HepG2 (cell line): Measurements from ENCODE around the gene CFAP300. TPM values are rescaled to one million over a fixed set of nuclear protein-coding genes. Genes with fewer than 3 reads are reported as not detected.
A peak's percentile ranks its signal among the peaks of the same experiment; 100 is the strongest.

Experiments used
- ADNP ChIP-seq: sonication (generic); formaldehyde crosslinking; IDR thresholded peaks from 2 replicates; pipeline ENCODE4 v1.4.0; 2020; ENCODE audit warnings: missing genetic modification reagents
- AKAP8 ChIP-seq: sonication (generic); formaldehyde crosslinking; IDR thresholded peaks from 2 replicates; pipeline ENCODE4 v1.5.1; 2020; ENCODE audit warnings: mild to moderate bottlenecking, missing genetic modification reagents
- ETV5 ChIP-seq: IDR thresholded peaks from 2 replicates; pipeline ENCODE4 v1.6.1; 2018; ENCODE audit warnings: missing biosample characterization, missing genetic modification reagents, inconsistent platforms, borderline replicate concordance
- ETV6 ChIP-seq: sonication (generic); formaldehyde crosslinking; conservative IDR thresholded peaks from 2 replicates; pipeline ENCODE4 v1.4.0; 2020; ENCODE audit warnings: missing genetic modification reagents
- FOXA1 ChIP-seq, 2 experiments: fragments of 450-650 bp in 1 of 2; sonication (generic) in 1 of 2; formaldehyde crosslinking in 1 of 2; IDR thresholded peaks; 2 replicates each; pipeline versions ENCODE4 v1.4.0 to v1.6.1; 2016 to 2020; ENCODE audit warnings: missing genetic modification reagents in 1 of 2
- FOXK1 ChIP-seq: sonication (generic); formaldehyde crosslinking; IDR thresholded peaks from 2 replicates; pipeline ENCODE4 v1.4.0; 2020; ENCODE audit warnings: low read depth, missing genetic modification reagents, borderline replicate concordance
- FOXP1 ChIP-seq, 2 experiments: fragments of 450-650 bp in 1 of 2; IDR thresholded peaks; 2 replicates each; pipeline ENCODE4 v1.6.1; 2017 to 2018; ENCODE audit warnings: antibody characterized with exemption in 1 of 2
- HDAC2 ChIP-seq: sonication (generic); formaldehyde crosslinking; IDR thresholded peaks from 2 replicates; pipeline ENCODE4 v1.4.0; 2020; ENCODE audit warnings: missing genetic modification reagents
- KLF15 ChIP-seq: sonication (generic); formaldehyde crosslinking; IDR thresholded peaks from 2 replicates; pipeline ENCODE4 v1.8.1; 2023; ENCODE audit warnings: borderline replicate concordance, mild to moderate bottlenecking, inconsistent platforms, missing genetic modification reagents, mixed read lengths
- KMT2A ChIP-seq: sonication (generic); formaldehyde crosslinking; IDR thresholded peaks from 2 replicates; pipeline ENCODE4 v1.4.0; 2020; ENCODE audit warnings: missing genetic modification reagents
- LCORL ChIP-seq, 2 experiments: fragments of 450-650 bp in 1 of 2; sonication (generic) in 1 of 2; formaldehyde crosslinking in 1 of 2; IDR thresholded peaks; 2 replicates each; pipeline versions ENCODE4 v1.5.0 to v1.6.1; 2017 to 2020; ENCODE audit warnings: antibody characterized with exemption in 1 of 2, missing genetic modification reagents in 1 of 2
- MEIS1 ChIP-seq: sonication (generic); formaldehyde crosslinking; IDR thresholded peaks from 2 replicates; pipeline ENCODE4 v1.9.0; 2021; ENCODE audit warnings: mild to moderate bottlenecking, missing genetic modification reagents, moderate library complexity, borderline replicate concordance
- MTF1 ChIP-seq: sonication (generic); formaldehyde crosslinking; IDR thresholded peaks from 2 replicates; pipeline ENCODE4 v1.5.0; 2020; ENCODE audit warnings: missing genetic modification reagents
- NFE2L2 ChIP-seq: fragments of 150-350 bp; IDR thresholded peaks from 2 replicates; pipeline ENCODE4 v1.6.1; 2014; ENCODE audit warnings: low read length
- NFIC ChIP-seq: IDR thresholded peaks from 2 replicates; pipeline ENCODE4 v1.6.1; 2012; ENCODE audit warnings: mild to moderate bottlenecking, low read length, inconsistent platforms
- NR2C2 ChIP-seq: sonication (generic); formaldehyde crosslinking; IDR thresholded peaks from 2 replicates; pipeline ENCODE4 v1.4.0; 2020; ENCODE audit warnings: missing genetic modification reagents, mild to moderate bottlenecking, moderate library complexity, borderline replicate concordance
- NR2F2 ChIP-seq: IDR thresholded peaks from 2 replicates; pipeline ENCODE4 v1.6.1; 2012; ENCODE audit warnings: low read depth, inconsistent platforms, borderline replicate concordance
- POLR2G ChIP-seq: fragments of 200-400 bp; formaldehyde crosslinking; IDR thresholded peaks from 2 replicates; pipeline ENCODE4 v1.6.1; 2018; ENCODE audit warnings: mild to moderate bottlenecking, low read depth, low read length, moderate library complexity
- RAD21 ChIP-seq: fragments of 450-650 bp; formaldehyde crosslinking; IDR thresholded peaks from 2 replicates; pipeline ENCODE4 v1.5.0; 2020; ENCODE audit warnings: mild to moderate bottlenecking
- SAP130 ChIP-seq: IDR thresholded peaks from 2 replicates; pipeline ENCODE4 v1.6.1; 2016; ENCODE audit warnings: low read depth
- ZBTB43 ChIP-seq: sonication (generic); formaldehyde crosslinking; conservative IDR thresholded peaks from 2 replicates; pipeline ENCODE4 v1.4.0; 2020; ENCODE audit warnings: missing genetic modification reagents
- ZFYVE20 ChIP-seq: sonication (generic); formaldehyde crosslinking; IDR thresholded peaks from 2 replicates; pipeline ENCODE4 v1.8.0; 2023; ENCODE audit warnings: low read depth, mild to moderate bottlenecking, moderate library complexity, missing genetic modification reagents, borderline replicate concordance
- ZMYM4 ChIP-seq: sonication (generic); formaldehyde crosslinking; IDR thresholded peaks from 2 replicates; pipeline ENCODE4 v1.8.1; 2023; ENCODE audit warnings: mild to moderate bottlenecking, missing genetic modification reagents
- ZNF350 ChIP-seq: sonication (generic); formaldehyde crosslinking; IDR thresholded peaks from 2 replicates; pipeline ENCODE4 v1.4.0; 2020; ENCODE audit warnings: mild to moderate bottlenecking, low read depth, missing genetic modification reagents, borderline replicate concordance
- ZNF549 ChIP-seq: sonication (generic); formaldehyde crosslinking; IDR thresholded peaks from 2 replicates; pipeline ENCODE4 v1.5.0; 2020; ENCODE audit warnings: missing genetic modification reagents
- ZNF605 ChIP-seq: sonication (generic); formaldehyde crosslinking; IDR thresholded peaks from 2 replicates; pipeline ENCODE4 v1.8.0; 2022; ENCODE audit warnings: mild to moderate bottlenecking, missing genetic modification reagents
- ZNF660 ChIP-seq: sonication (generic); formaldehyde crosslinking; IDR thresholded peaks from 2 replicates; pipeline ENCODE4 v1.5.1; 2020; ENCODE audit warnings: mild to moderate bottlenecking, low read depth, missing genetic modification reagents, borderline replicate concordance
- ZSCAN9 ChIP-seq: IDR thresholded peaks from 2 replicates; pipeline ENCODE4 v1.6.1; 2016; ENCODE audit warnings: borderline replicate concordance
- polyA plus RNA-seq, 8 experiments: library from polyadenylated mRNA; depleted of rRNA in 3 of 8; stranded (reverse) in 7 of 8; unstranded in 1 of 8; fragments of >200 nt; fragmentation: Illumina TruSeq in 4 of 8; extraction: Trizol in 4 of 8; gene quantifications; 2 replicates each; pipeline versions ENCODE4 v1.2.1 to v1.2.3, GENCODE V29; 2011 to 2016; ENCODE audit warnings: low read depth in 4 of 8, missing spikeins in 1 of 8, mixed read lengths in 1 of 8; ENCODE audit not compliant: insufficient read depth in 1 of 8
- total RNA-seq, 5 experiments: library from RNA; depleted of rRNA; stranded (reverse); fragments of >200 nt; fragmentation: Illumina TruSeq; extraction: Trizol; gene quantifications; 2 replicates each; pipeline ENCODE4 v1.2.3, GENCODE V29; 2016; ENCODE audit warnings: low read depth in 1 of 5

Gene CFAP300
- total and polyA plus RNA-seq, 2 of the 13 experiments (the other 11 are each of a cell fraction or from before 2014, with no cell fraction given): not detected

- no peak for TF ChIP-seq KMT2A (CRISPR knock-in tag)
- no peak for TF ChIP-seq ZNF549 (CRISPR knock-in tag)
- peak; percentile 96 for TF ChIP-seq ZSCAN9 (CRISPR knock-in tag)
- peak; percentile 93 for TF ChIP-seq NR2F2
- TF ChIP-seq RAD21: no peak
- TF ChIP-seq POLR2G: 0 out of 2 replicates have a peak, but pooled peaks have one; percentile 28
- TF ChIP-seq ETV6 (CRISPR knock-in tag): no peak
- TF ChIP-seq AKAP8 (CRISPR knock-in tag): no peak
- no peak for TF ChIP-seq NFE2L2
- TF ChIP-seq HDAC2: peak; percentile 60; the same call in 1 of the 2 replicates
- TF ChIP-seq ZMYM4 (CRISPR knock-in tag): peak; percentile 71
- TF ChIP-seq FOXP1 (IDR thresholded peaks at IDR 0.05): no peak
- TF ChIP-seq FOXP1 (CRISPR knock-in tag; IDR thresholded peaks at IDR 0.05): peak; percentile 37; the same call in 1 of the 2 replicates
- TF ChIP-seq SAP130 (CRISPR knock-in tag): no peak
- TF ChIP-seq ZBTB43 (CRISPR knock-in tag): no peak
- no peak for TF ChIP-seq MEIS1
- no peak for TF ChIP-seq MTF1 (CRISPR knock-in tag)
- TF ChIP-seq KLF15: no peak
- TF ChIP-seq FOXK1 (CRISPR knock-in tag): peak; percentile 57; the same call in 1 of the 2 replicates
- TF ChIP-seq ZFYVE20 (CRISPR knock-in tag): no peak
- TF ChIP-seq ADNP: no peak
- TF ChIP-seq ZNF660 (CRISPR knock-in tag): no peak
- TF ChIP-seq NR2C2 (CRISPR knock-in tag): no peak
- TF ChIP-seq NFIC: peak; percentile 24; the same call in 1 of the 2 replicates
- TF ChIP-seq FOXA1 (IDR thresholded peaks at IDR 0.05): no peak
- peak; percentile 86 for TF ChIP-seq FOXA1 (CRISPR knock-in tag; IDR thresholded peaks at IDR 0.05)
- no peak for TF ChIP-seq LCORL (IDR thresholded peaks at IDR 0.05)
- TF ChIP-seq LCORL (CRISPR knock-in tag; IDR thresholded peaks at IDR 0.05): no peak
- no peak for TF ChIP-seq ZNF605 (CRISPR knock-in tag)
- TF ChIP-seq ZNF350 (CRISPR knock-in tag): no peak
- 0 out of 2 replicates have a peak, but pooled peaks have one; percentile 14 for TF ChIP-seq ETV5 (CRISPR knock-in tag)
Observed at GRCh38 chr11:102119997-102120396, 72.8 kb downstream of the CFAP300 start (continued).
